SK-N-SH (cell line): ENCODE measurements around the gene ATP2B1.

Experiments
- CTCF ChIP-seq: fragments of 200-600 bp; sonication (generic); IDR thresholded peaks from 2 replicates; pipeline ENCODE4 v1.6.1; 2017; ENCODE audit warnings: antibody characterized with exemption, mild to moderate bottlenecking, moderate library complexity
- FOXM1 ChIP-seq: IDR thresholded peaks from 2 replicates; pipeline ENCODE4 v1.4.0; 2012; ENCODE audit warnings: low read depth, mild to moderate bottlenecking
- GATA2 ChIP-seq: sonication (generic); formaldehyde crosslinking; IDR thresholded peaks from 2 replicates; pipeline ENCODE4 v1.5.0; 2020; ENCODE audit warnings: mild to moderate bottlenecking, missing genetic modification reagents
- MEF2A ChIP-seq: IDR thresholded peaks from 2 replicates; pipeline ENCODE4 v1.4.0; 2012; ENCODE audit warnings: low read depth, borderline replicate concordance
- PBX3 ChIP-seq: IDR thresholded peaks from 2 replicates; pipeline ENCODE4; 2012
- POLR2AphosphoS5 ChIP-seq: IDR thresholded peaks from 2 replicates; pipeline ENCODE4 v1.6.1; 2012; ENCODE audit warnings: low read depth, low read length
- RCOR1 ChIP-seq: fragments of 150-350 bp; IDR thresholded peaks from 2 replicates; pipeline ENCODE4 v1.6.1; 2017; ENCODE audit warnings: antibody characterized with exemption, low read length
- RFX5 ChIP-seq: IDR thresholded peaks from 2 replicates; pipeline ENCODE4 v1.6.1; 2012; ENCODE audit warnings: mild to moderate bottlenecking, improper control_type of control experiment, low read length
- TF ChIP-seq, protein P1 (sequence below): IDR thresholded peaks from 2 replicates; pipeline ENCODE4 v1.4.0; 2012; ENCODE audit warnings: low read depth, borderline replicate concordance

DNA sequence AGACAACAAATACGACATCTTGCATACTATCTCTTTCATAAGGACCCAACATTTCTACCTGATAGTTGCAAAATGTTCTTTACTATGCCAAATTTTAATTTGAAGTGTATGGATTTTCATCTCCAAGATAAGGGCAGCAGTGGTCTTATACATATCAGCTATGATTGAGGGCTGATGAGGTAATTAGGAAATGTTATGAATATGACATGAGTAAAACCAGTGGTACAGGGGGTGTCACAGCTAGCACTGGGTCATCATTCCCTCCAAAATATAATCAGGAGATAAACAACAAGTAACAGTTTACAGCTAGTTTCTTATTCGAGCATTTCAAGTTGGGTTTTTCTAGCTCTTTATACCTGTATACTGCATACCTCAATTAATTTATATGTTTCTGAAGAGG is 35.0 kb downstream of the ATP2B1 start:
- TF ChIP-seq, protein P1, sequence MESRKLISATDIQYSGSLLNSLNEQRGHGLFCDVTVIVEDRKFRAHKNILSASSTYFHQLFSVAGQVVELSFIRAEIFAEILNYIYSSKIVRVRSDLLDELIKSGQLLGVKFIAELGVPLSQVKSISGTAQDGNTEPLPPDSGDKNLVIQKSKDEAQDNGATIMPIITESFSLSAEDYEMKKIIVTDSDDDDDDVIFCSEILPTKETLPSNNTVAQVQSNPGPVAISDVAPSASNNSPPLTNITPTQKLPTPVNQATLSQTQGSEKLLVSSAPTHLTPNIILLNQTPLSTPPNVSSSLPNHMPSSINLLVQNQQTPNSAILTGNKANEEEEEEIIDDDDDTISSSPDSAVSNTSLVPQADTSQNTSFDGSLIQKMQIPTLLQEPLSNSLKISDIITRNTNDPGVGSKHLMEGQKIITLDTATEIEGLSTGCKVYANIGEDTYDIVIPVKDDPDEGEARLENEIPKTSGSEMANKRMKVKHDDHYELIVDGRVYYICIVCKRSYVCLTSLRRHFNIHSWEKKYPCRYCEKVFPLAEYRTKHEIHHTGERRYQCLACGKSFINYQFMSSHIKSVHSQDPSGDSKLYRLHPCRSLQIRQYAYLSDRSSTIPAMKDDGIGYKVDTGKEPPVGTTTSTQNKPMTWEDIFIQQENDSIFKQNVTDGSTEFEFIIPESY, result no peak
- TF ChIP-seq GATA2 (CRISPR knock-in tag) (no peak), CTCF (no peak), RCOR1 (no peak), PBX3 (no peak), MEF2A (no peak), FOXM1 (no peak), POLR2AphosphoS5 (no peak), RFX5 (no peak)
